Measurements from ENCODE around the gene SYCE1L. TPM values are rescaled to one million over a fixed set of nuclear protein-coding genes. Genes with fewer than 3 reads are reported as not detected.
"Not testable (repeated sequence)": the region's sequence is repeated elsewhere in the genome, so short reads cannot be mapped to it uniquely, and the experiment has no call there.

Gene SYCE1L, protein sequence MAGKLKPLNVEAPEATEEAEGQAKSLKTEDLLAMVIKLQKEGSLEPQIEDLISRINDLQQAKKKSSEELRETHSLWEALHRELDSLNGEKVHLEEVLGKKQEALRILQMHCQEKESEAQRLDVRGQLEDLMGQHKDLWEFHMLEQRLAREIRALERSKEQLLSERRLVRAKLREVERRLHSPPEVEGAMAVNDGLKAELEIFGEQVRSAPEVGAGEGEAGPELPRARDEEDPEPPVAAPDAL
- not detected in 2 replicates for total RNA-seq (2014; rRNA removed; shearing (Covaris generic); ENCODE audit: low replicate concordance)

DNA sequence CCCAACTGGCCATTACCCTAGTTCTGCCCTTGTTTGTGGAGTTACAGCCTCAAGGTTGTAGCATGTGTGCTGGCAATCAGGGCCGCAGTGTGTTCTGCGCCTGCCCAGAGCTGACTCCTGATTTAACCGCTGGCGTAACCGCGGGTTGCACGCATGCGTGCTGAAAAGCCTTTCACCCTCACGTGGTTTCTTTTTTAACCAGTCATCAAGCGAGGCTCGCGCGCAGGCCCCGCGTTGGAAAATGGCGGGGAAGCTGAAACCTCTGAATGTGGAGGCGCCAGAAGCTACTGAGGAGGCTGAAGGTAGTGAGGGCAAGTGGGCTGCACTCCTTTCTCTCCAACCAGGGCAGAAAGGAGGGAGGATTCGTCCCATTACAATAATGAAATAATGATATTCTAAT is at the start of gene SYCE1L:
Gene SYCE1L, plus strand, starts transcription at position 198 of the 400 bp plus-strand sequence. Its CDS starts 44 bp downstream, at position 242.
- no peaks in the 10 kb centered on the region for H3K27me3 ChIP-seq
- H3K36me3 ChIP-seq: no peaks in the 10 kb centered on the region
- no peak for DNase-seq
- no peak within 1 kb of the TSS for H3K4me3 ChIP-seq
- no peaks in the 10 kb centered on the region for H3K9me3 ChIP-seq

DNA sequence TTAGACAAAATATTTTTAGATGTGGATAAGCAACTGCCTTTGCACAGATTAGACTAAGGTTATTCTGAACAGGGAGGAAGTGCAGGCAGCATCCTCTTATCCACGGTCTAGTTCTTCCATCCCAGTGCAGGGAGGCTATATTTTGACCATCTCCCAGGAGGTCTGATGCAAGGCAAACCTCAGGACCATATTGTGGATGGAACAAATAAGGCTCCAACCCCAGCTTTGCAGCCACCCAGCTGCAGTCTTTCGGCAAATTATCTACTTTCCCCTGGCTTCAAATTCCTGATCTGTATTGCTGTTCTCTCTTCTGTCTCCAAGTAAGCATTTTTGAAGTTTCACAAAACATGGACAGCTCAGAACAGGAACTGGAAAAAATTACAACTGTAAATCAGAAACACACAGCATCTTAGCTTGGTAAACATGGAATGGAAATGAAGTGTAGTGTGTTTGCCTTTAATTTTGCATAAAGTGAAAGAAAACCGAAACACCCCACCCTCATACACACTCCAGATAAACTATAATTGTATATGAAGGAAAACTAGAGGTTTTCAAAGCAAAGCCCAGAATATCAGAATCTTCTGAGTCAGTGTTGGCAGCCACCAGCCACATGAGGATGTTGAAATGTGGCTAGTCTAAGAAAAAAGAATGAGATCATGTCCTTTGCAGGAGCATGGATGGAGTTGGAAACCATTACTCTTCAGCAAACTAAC is 41.7 kb upstream of the SYCE1L start:
- no peaks in the 10 kb centered on the region for H3K27me3 ChIP-seq
- no peak for DNase-seq
- no peaks in the 10 kb centered on the region for H3K36me3 ChIP-seq
- no peak overlapping the region for H3K4me3 ChIP-seq
- H3K9me3 ChIP-seq: no peaks in the 10 kb centered on the region

DNA sequence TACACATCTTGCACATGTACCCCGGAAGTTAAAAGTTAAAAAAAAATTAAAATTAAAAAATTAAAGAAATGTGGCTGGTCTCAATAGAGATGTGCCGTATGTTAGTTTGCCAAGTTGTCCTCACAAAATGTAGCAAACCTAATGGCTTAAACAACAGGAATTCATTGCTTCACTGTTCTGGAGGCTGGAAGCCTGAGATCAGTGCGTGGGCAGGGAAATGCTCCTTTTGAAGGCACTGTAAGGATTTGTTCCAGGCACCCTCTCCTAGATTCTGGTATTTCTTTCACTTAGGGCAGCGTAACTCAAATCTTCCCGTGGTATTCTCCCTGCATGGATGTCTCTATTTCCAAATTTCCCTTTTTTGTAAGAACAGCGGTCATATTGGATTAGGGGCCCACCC is 40.9 kb upstream of the SYCE1L start:
- DNase-seq: no peak
- no peaks in the 10 kb centered on the region for H3K27me3 ChIP-seq
- H3K4me3 ChIP-seq: no peak overlapping the region
- H3K9me3 ChIP-seq: no peaks in the 10 kb centered on the region
- H3K36me3 ChIP-seq: no peaks in the 10 kb centered on the region

DNA sequence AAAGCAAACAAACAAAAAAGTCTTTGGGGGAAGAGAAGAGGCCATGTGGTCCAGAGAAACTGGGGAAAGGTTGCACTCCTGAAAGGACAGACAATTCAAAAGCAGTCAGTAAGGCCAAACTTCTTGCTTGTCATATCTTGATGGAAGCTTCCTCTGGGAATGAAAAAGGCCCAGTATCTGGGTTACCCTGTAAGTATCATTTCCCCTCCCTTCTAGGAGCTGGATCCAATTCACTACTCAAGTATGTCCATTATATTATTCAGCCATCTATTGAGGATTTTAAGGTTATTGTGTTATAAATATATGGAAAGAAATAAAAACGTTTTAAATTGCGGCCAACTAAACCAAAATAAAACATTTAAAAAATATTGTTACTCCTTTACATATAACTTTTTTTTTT is 34.2 kb upstream of the SYCE1L start:
- no peak overlapping the region for H3K4me3 ChIP-seq
- no peak for DNase-seq
- no peaks in the 10 kb centered on the region for H3K36me3 ChIP-seq
- no peaks in the 10 kb centered on the region for H3K9me3 ChIP-seq
- H3K27me3 ChIP-seq: no peaks in the 10 kb centered on the region

DNA sequence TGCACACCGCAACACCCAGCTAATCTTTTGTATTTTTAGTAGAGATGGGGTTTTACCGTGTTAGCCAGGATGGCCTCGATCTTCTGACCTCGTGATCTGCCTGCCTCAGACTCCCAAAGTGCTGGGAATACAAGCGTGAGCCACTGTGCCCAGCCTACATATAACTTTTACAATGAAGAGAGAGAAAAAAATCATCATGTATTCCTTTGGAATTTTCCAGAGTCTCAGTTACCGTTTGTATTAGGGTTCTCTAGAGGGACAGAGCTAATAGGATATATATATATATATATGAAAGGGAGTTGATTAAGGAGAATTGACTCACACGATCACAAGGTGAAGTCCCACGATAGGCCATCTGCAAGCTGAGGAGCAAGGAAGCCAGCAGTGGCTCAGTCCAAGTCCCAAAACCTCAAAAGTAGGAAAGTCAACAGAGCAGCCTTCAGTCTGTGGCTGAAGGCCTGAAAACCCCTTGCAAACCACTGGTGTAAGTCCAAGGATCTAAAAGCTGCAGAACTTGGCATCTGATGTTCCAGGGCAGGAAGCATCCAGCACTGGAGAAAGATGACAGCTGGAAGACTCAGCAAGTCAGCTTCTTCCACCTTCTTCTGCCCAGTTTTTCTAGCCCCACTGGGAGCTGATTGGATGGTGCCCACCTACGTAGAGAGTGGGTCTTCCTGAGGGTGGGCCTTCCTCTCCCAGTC is 33.5 kb upstream of the SYCE1L start:
- H3K9me3 ChIP-seq, H3K27me3 ChIP-seq, H3K4me3 ChIP-seq, H3K36me3 ChIP-seq, DNase-seq: not testable (repeated sequence)

DNA sequence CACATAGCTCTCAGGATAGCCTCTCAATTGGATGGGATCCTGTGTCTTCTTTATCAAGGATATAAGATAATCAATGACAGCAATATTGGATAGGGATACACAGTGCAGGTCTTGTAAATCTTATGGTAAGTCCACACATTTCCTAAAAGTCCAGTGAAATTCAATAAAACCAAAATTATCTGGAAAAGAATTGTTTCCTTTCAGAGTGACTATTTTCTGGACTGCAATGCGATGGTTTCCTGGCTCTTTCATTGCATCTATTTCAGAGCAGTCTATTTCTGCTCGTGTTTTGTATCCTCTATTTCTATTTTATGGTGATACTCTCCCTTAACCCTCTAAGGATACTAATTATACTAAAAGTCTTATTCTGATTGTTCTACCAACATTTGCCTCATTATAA is 32.5 kb upstream of the SYCE1L start:
- no peaks in the 10 kb centered on the region for H3K36me3 ChIP-seq

DNA sequence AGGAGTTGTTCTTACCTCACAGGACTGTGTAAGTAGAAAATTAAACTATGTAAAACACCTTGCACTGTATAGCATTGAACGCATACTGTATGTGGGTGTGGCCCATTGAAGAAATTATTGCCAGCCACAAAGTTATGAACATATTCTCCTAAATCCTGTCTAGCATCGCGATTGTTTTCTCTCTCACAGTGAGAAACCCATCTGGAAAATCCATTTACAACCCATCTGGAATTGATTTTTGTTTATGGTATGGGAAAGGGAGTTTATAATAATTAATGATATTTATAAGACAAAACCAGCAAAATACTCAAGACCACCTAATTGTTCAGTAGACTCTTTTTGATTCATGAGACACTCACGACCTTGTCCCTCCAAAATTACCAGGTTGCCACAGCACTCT is 30.3 kb upstream of the SYCE1L start:
- Histone ChIP-seq H3K36me3 (no peaks in the 10 kb centered on the region), H3K4me3 (no peak overlapping the region), H3K9me3 (no peaks in the 10 kb centered on the region), H3K27me3 (no peaks in the 10 kb centered on the region)
- no peak for DNase-seq

More for the DNA sequence above, 32.5 kb upstream of the SYCE1L start:
- H3K27me3 ChIP-seq: no peaks in the 10 kb centered on the region
- no peak overlapping the region for H3K4me3 ChIP-seq
- H3K9me3 ChIP-seq: no peaks in the 10 kb centered on the region
- no peak for DNase-seq

DNA sequence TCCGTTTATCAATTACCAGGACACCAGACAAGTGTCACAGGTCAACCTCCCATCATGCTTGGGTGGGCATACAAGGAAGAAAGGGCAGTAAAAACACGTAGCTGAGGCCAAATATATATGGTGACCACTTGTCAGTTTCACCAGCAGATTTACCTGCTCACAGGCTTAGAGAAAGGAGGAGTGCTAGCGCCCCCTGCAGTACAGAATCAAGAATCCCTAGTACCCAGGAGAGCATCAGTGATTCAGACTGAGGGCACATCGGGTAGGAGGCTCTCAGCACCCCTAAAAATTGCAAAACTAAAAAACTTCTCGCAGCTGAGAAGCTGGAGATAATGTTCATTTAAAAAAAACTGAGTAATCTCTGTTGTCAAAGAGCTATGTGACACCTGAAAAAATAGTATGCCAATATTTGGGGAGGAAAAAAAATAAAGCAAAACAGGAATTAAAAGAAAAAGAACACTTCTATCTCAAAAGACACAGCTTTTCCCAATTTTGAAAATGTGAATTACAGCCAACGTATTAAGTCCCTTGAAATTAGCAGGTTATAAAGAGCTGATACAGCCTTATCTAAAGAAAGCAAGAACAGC is 29.5 kb upstream of the SYCE1L start:
- Histone ChIP-seq H3K36me3 (no peaks in the 10 kb centered on the region), H3K27me3 (no peaks in the 10 kb centered on the region), H3K9me3 (no peaks in the 10 kb centered on the region), H3K4me3 (no peak overlapping the region)
- DNase-seq: no peak

DNA sequence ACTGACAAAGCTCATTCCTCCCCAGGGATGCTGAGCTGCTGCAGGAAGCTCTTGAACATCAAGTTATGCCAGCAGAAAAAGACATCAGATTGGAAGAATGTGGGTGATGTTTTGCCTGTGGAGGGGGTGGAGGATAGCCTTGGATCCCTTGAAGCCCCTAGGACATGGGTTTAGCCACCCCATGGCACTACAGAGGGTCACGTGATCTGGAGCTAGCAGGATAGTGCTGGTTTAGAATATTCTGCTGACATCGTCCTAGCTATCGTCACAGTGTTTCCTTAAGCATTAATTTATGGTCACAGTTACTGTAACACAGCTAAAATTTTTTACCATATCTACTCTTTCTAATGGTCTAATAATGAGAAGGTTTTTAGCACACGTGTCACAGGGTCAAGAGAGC is 28.4 kb upstream of the SYCE1L start:
- Histone ChIP-seq H3K36me3 (no peaks in the 10 kb centered on the region), H3K4me3 (no peak overlapping the region), H3K27me3 (no peaks in the 10 kb centered on the region), H3K9me3 (no peaks in the 10 kb centered on the region)
- no peak for DNase-seq

DNA sequence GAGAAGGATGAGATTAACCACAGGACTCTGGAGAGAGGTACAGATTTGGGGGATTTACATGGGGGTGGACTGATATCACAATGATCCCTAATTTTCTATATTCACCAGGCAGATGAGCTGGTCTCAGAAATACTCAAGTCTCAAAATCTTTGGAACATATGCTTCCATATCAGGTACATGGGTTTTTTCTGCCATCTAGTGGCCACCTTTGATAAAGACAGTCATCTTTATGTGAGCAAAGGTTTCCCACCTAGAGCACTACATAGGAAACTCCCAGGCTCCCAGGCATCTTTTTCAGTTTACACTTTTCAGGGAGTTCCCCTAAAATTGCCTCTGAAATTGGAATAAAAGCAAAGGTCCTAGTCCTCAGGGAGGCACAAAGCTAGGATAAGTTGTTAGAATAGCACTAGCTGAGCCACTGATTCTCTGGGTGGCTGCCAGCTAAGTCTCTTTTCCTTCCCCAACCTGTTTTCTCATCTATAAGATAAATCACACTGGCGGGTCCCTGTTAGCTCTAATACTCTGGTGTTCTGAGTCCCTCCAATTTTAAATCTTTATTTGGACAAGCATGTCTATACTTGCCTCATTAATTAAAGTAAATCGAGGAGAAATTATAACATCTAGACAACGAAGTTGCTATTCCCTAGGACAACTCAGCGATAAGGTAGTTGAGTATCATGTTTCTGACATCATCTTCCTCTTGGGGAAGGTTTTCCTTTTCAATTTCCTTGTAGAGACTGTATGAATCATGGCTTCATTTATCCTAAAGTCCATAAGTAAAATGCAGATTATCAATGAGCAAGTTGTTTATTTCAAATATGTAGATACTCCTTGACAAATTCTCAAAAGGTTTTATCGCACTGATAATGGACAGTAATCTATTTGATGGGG is 27.2 kb upstream of the SYCE1L start:
- no peak for DNase-seq
- Histone ChIP-seq H3K4me3 (no peak overlapping the region), H3K9me3 (no peaks in the 10 kb centered on the region), H3K27me3 (no peaks in the 10 kb centered on the region), H3K36me3 (no peaks in the 10 kb centered on the region)

DNA sequence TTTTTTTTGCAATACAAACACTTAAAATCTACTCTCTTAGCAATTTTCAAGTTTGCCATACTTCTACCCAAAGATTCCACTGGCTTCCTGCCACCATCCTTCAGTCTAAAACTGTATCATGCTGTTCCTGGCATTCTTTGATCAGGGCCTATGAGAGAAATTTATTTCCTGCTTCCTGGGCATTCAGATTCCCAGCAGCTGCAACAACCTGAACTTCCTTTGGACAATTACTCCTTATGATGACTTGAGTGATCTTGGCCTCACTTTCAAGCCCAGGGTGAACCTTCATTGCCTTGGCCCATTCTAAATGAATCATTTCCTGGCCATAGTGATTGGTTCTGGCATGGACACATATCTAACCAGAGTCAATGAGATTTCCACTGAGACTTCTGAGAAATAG is 26.3 kb upstream of the SYCE1L start:
- Histone ChIP-seq H3K36me3 (no peaks in the 10 kb centered on the region), H3K9me3 (no peaks in the 10 kb centered on the region), H3K4me3 (no peak overlapping the region), H3K27me3 (no peaks in the 10 kb centered on the region)
- no peak for DNase-seq

DNA sequence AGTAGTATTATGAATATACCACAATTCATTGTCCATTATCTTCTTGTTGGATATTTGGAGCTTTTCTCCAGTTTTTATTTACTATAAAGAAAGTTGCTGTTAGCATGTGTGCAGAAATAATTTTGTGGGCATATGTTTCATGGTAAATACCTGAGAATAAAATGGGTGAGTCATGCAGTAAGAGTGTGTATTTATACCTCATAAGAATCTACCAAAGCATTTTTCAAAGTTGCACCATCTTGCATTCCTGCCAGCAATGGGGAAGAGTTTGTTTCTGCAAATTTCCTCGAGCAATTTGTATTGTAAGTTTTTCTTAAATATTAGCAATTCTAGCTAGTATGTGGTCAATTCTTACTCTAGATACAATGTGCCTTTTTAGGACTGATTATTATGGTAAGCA is 16.1 kb upstream of the SYCE1L start:
- Histone ChIP-seq H3K27me3 (no peaks in the 10 kb centered on the region), H3K9me3 (no peaks in the 10 kb centered on the region), H3K4me3 (no peak overlapping the region), H3K36me3 (no peaks in the 10 kb centered on the region)
- DNase-seq: no peak

DNA sequence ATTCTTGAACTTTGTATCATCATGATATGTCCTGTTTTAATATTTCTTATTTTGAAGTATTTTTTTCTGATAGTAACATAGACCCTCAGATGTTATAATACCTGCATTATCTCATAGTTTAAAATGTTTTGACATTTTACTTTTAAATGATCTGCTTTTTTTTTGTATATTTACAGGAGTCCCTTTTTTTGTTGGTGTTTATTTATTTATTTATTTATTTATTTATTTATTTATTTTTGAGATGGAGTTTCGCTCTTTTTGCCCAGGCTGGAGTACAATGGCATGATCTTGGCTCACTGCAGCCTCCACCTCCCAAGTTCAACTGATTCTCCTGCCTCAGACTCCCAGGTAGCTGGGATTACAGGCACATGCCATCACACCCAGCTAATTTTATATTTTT is 12.9 kb upstream of the SYCE1L start:
- not testable (repeated sequence) for H3K36me3 ChIP-seq, H3K9me3 ChIP-seq, DNase-seq, H3K4me3 ChIP-seq, H3K27me3 ChIP-seq

DNA sequence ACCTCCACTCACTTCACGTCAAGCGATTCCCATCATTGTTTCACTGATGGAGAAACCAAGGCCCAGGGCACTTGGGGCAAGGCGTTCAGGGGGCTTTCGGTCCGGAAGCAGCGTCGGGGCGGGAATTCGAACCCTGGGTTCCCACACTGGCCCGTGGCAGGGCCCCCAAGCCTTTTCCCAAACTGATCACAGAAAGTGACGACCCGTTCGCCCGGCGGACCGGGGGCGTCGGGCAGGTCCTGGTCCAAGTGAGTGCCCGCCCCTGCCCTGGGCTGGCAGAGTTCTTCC is 9.1 kb upstream of the SYCE1L start:
- no peaks in the 10 kb centered on the region; the same call in 1 of the 2 replicates for H3K36me3 ChIP-seq
- H3K27me3 ChIP-seq: no peaks in the 10 kb centered on the region
- no peak for DNase-seq
- H3K9me3 ChIP-seq: no peaks in the 10 kb centered on the region
- peak overlapping the region; percentile 65 for H3K4me3 ChIP-seq

DNA sequence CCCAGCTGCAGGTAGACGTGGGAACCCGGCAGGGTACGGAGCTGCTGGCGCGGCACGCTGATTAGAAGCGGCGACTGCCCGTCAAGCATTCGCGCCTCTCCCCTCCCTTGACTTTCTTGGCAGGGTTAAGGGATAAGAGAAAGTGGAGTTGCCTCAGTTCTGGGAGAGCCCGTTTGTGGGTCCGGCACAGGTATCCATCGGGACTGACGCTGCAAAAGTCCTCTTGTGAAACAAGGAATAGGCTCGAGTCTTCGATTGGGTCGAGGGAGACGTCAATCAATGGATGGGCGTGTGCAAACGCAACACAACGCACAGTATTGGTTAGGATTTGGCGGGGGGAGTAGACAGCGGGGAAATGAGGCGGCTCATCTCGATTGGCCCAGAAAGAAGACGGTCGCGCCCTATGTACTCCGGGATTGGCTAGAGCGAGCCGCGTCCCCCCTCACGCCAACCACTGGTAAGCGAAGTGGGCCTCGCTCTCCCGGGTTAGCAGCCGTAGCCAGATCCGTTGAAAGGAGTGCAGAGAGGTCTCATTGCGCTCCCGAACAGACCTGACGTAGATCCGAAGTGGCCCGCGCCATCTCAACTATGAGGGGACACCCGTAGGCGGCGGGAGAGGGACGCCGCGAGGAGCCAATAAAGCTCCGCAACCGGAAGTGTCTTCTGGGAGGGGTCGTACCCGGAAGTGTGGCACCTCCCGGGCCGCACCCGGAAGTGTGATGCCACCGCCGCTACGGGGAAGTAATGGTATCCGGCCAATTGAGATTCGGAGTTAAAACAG is 8.5 kb upstream of the SYCE1L start, which contains the start of gene MON1B:
Gene MON1B, plus strand, starts transcription at position 713 of the 781 bp plus-strand sequence. CDS start 296 bp downstream, outside the sequence.
- DNase-seq: peak; percentile 94
- Histone ChIP-seq H3K36me3 (no peaks in the 10 kb centered on the region; the same call in 1 of the 2 replicates), H3K4me3 (peak within 1 kb of the TSS; percentile 65), H3K27me3 (no peaks in the 10 kb centered on the region), H3K9me3 (no peaks in the 10 kb centered on the region)
